Mammary epithelial cell (primary cell): ENCODE measurements around the gene NDUFB2.

ENCODE experiments used
- EZH2 ChIP-seq: IDR thresholded peaks from 2 replicates; pipeline ENCODE4 v1.6.1; 2012; ENCODE audit warnings: low read length, inconsistent platforms, borderline replicate concordance
- TF ChIP-seq, protein P1 (sequence below), 2 donors: IDR thresholded peaks in 1 of 2; conservative IDR thresholded peaks in 1 of 2; 2 replicates each; pipeline ENCODE4 v1.5.1; 2011 to 2012; ENCODE audit warnings: inconsistent platforms in 2 of 2, low read length in 2 of 2, mild to moderate bottlenecking in 2 of 2, control low read depth in 1 of 2, low read depth in 1 of 2; ENCODE audit not compliant: insufficient read depth in 1 of 2; ENCODE audit errors: extremely low read depth in 1 of 2

DNA sequence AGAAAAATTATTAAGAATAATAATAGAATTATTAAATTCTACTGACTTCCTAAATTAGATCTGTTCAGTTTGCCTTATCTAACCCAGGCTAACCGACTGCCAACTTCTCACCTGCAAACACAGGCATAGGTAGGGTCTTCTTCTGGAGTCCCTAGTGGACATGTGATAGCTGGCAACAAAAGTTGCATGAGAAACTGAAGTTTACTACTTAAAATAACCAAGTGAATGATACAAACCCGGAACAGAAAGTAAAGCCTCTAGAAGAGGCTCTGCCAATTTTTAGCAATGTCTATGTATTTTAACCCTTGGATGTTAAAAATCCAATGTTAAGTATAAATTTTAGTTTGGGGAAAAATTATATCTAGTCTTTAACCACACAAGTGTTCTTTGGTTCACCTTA, 37.6 kb downstream of the NDUFB2 start:
- TF ChIP-seq, protein P1, sequence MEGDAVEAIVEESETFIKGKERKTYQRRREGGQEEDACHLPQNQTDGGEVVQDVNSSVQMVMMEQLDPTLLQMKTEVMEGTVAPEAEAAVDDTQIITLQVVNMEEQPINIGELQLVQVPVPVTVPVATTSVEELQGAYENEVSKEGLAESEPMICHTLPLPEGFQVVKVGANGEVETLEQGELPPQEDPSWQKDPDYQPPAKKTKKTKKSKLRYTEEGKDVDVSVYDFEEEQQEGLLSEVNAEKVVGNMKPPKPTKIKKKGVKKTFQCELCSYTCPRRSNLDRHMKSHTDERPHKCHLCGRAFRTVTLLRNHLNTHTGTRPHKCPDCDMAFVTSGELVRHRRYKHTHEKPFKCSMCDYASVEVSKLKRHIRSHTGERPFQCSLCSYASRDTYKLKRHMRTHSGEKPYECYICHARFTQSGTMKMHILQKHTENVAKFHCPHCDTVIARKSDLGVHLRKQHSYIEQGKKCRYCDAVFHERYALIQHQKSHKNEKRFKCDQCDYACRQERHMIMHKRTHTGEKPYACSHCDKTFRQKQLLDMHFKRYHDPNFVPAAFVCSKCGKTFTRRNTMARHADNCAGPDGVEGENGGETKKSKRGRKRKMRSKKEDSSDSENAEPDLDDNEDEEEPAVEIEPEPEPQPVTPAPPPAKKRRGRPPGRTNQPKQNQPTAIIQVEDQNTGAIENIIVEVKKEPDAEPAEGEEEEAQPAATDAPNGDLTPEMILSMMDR (conservative IDR thresholded peaks at IDR 0.05 in 1 of 2, IDR thresholded peaks at IDR 0.05 in 1 of 2; ENCODE audit: extremely low read depth in 1 of 2, insufficient read depth in 1 of 2, low read depth in 1 of 2, low read length in 2 of 2) = no peak
- no peak for TF ChIP-seq EZH2
